ENCODE measurements around the gene NLRC4.
"Not testable (repeated sequence)": the region's sequence is repeated elsewhere in the genome, so short reads cannot be mapped to it uniquely, and the experiment has no call there.

DNA sequence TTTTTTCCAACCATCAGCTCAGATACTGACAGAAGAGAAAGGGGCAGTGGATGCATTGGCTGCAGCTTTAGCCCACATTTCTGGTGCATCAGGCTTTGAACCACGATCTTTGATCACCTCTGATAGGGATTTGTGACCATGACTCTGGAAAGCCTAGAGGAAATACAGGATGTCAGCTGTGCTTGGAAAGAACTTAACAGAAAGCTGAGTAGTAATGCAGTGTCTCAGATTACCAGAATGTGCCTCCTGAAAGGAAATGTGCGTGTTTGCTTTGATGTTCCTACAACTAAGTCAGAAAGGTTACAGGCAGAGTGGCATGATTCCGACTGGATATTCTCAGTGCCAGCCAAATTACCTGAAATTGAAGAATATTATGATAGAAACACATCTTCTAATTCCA is 61.3 kb downstream of the NLRC4 start:
- not testable (repeated sequence) for TF ChIP-seq CTCF, POLR2A (IDR thresholded peaks at IDR 0.05)

Data from right lobe of liver (tissue), 4 donors.